Mesangial cell (primary cell): ENCODE data around the gene TTI1. TPM values are rescaled to one million over a fixed set of nuclear protein-coding genes. Genes with fewer than 3 reads are reported as not detected.

Experiments used
- total RNA-seq: library from RNA; depleted of rRNA; stranded (reverse); fragments of >200 nt; gene quantifications from 2 replicates; pipeline ENCODE4 v1.2.3, GENCODE V29; 2015

TTI1 gene
- total RNA-seq, result 14.7 and 23.5 TPM in 2 replicates

GRCh38 chr20:38033330-38034107 is at the start of gene TTI1, which contains the start of gene RPRD1B:
TSS of gene TTI1 (minus strand) at chr20:38033456. CDS start at chr20:38013816, 19,640 bp downstream.
TSS of gene RPRD1B (plus strand) at chr20:38033746. CDS start at chr20:38033948, 202 bp downstream.

Other genes with a start within 250 kb of the TTI1 start
- gene VSTM2L, start 130.3 kb downstream of the TTI1 start, total RNA-seq, result 2.0 and 5.5 TPM in 2 replicates
- gene RPRD1B, start 290 bp upstream of the TTI1 start, total RNA-seq, result 12.7 and 13.8 TPM in 2 replicates
- gene TGM2, start 131.8 kb upstream of the TTI1 start, total RNA-seq, result 160 and 444 TPM in 2 replicates
- gene KIAA1755, start 227.3 kb upstream of the TTI1 start, total RNA-seq, result 6.3 and 7.5 TPM in 2 replicates